ENCODE data around the gene TMEM106B.

TMEM106B gene

DNA sequence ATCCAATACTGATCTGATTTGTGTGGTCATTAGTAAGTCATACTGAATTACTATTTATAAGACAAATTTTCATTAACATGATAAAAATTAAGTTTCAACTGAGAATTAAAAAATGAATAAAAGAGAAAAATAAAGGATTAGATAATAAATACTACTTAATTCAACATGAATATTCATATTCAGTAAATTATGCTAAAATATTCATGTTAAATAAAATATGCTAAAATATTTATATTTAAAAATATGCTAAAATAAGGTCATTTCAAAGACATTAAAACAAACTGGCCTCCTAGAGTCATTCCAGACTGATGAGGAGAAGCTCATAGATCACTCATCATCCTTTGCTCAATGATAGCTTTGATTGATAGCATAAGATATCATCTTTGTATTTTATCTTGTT lies 16.7 kb upstream of the TMEM106B start:
- POLR2A ChIA-PET: no interaction called here
- no peak overlapping the region for H3K4me3 ChIP-seq (ENCODE audit: low read depth, low read length)
- CTCF ChIA-PET: no interaction called here
- no peak for DNase-seq (ENCODE audit: low read depth, low spot score)
- TF ChIP-seq CTCF (IDR thresholded peaks at IDR 0.05; ENCODE audit: insufficient read depth, low read length, missing control alignments): no peak

- ChIA-PET POLR2A (no interaction called here), CTCF (no interaction called here)
- DNase-seq (ENCODE audit: low read depth, low spot score): no peak
- H3K4me3 ChIP-seq (ENCODE audit: low read depth, low read length): no peak overlapping the region
- TF ChIP-seq CTCF (IDR thresholded peaks at IDR 0.05; ENCODE audit: insufficient read depth, low read length, missing control alignments): no peak
Observed at GRCh38 chr7:12196386-12196785, 14.7 kb upstream of the TMEM106B start.

- no peak for TF ChIP-seq CTCF (IDR thresholded peaks at IDR 0.05; ENCODE audit: insufficient read depth, low read length, missing control alignments)
- CTCF ChIA-PET: no interaction called here
- H3K4me3 ChIP-seq (ENCODE audit: low read depth, low read length): no peak overlapping the region
- POLR2A ChIA-PET: no interaction called here
- no peak for DNase-seq (ENCODE audit: low read depth, low spot score)
Observed at GRCh38 chr7:12199363-12199762, 11.7 kb upstream of the TMEM106B start.

GRCh38 chr7:12207046-12207445 lies 4.0 kb upstream of the TMEM106B start:
- no peak overlapping the region for H3K4me3 ChIP-seq (ENCODE audit: low read depth, low read length)
- ChIA-PET POLR2A (no interaction called here), CTCF (no interaction called here)
- TF ChIP-seq CTCF (IDR thresholded peaks at IDR 0.05; ENCODE audit: insufficient read depth, low read length, missing control alignments): no peak
- DNase-seq (ENCODE audit: low read depth, low spot score): no peak

DNA sequence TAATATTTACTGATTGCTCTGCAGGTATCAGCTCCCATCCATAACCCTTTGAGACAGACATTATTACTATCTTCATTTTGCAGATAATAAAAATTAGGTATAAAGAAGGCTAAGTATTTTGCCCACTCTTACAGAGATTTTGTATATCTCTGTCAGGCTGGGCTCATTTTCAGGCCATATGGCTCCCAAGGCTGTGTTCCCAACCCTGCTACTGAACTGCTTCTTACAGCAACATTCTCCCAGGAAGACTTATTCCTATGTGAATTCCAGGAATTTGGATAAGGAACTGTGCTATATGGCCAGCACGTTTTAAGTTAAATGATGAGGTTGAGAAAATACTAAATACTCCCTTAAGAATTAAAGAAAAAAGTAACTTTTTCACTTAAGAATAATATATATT lies 1.9 kb upstream of the TMEM106B start:
- H3K4me3 ChIP-seq (ENCODE audit: low read depth, low read length): no peak overlapping the region
- CTCF ChIA-PET: no interaction called here
- no peak for DNase-seq (ENCODE audit: low read depth, low spot score)
- POLR2A ChIA-PET: no interaction called here
- TF ChIP-seq CTCF (IDR thresholded peaks at IDR 0.05; ENCODE audit: insufficient read depth, low read length, missing control alignments): no peak

GRCh38 chr7:12210179-12211053 lies 678 bp upstream of the TMEM106B start:
- H3K4me3 ChIP-seq (ENCODE audit: low read depth, low read length): peak overlapping the region; percentile 86
- ChIA-PET POLR2A (interaction anchor here (0.6 kb wide), 1 partner anchor 359 kb away, joined by 3 read pairs; no protein-coding TSS in a partner anchor), CTCF (interaction anchor here (0.9 to 1.6 kb wide), 2 partner anchors 22 to 181 kb away, joined by 3 read pairs; no protein-coding TSS in a partner anchor)
- no peak for TF ChIP-seq CTCF (IDR thresholded peaks at IDR 0.05; ENCODE audit: insufficient read depth, low read length, missing control alignments)
- DNase-seq (ENCODE audit: low read depth, low spot score): no peak

All from AG04449 (cell line).